ENCODE measurements around the gene ABHD5.

The ABHD5 gene

DNA sequence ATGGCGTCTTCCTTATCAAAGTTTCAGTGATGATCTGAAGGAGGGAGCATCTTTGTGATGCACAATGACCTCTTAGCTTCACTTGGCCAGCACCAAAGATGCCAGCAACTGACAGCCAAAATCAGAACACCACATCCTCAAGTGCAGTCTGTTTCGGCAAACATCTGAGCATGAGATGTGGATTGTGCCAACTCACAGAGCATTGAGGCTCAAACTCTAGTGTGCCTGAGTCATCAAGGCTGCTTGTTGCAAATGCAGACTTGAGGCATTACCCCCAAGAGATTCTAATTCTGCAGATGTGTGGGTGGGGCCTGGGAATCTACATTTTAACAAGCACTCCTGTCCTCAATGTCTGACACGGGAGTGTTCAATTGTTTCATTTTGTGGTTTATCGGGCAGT, 35.8 kb downstream of the ABHD5 start:
- no peak for DNase-seq

DNA sequence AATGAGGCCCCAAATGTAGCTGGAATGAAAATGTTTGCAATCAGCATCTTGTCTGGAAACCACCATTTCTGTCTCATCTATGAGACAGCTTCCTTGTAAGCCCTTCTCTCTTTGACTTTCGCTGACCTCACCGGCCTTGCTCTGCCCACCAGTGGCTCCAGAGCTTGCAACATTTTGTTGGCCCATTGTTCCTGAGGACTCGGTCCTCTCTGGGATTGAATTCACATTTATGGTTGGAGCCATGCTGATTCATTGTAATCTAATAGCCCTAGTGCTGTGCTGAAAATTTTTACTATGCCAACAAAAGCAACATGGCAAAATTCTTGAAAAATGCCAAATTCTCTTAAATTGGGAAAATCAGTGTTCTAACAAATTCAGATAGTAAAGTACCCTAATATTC, 37.2 kb downstream of the ABHD5 start:
- DNase-seq: no peak

DNA sequence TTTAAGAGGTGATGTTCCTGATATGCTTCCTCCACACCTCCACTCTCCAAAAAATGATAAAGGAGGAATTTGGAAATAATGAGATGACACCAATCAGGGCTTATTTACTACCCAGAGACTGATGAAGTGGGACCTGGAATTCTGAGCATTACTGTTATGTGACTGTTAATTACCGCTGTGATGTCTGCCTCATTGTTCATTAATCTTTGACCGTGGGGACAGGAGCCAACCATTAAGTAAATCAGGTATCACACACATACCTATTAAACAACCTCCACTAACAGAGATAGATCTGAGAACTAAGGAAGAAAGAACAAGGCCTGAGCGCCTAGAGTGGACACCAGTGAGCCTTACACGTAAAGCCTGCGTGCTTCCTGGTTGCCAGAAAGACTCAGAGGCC, 37.7 kb downstream of the ABHD5 start:
- DNase-seq: no peak

DNA sequence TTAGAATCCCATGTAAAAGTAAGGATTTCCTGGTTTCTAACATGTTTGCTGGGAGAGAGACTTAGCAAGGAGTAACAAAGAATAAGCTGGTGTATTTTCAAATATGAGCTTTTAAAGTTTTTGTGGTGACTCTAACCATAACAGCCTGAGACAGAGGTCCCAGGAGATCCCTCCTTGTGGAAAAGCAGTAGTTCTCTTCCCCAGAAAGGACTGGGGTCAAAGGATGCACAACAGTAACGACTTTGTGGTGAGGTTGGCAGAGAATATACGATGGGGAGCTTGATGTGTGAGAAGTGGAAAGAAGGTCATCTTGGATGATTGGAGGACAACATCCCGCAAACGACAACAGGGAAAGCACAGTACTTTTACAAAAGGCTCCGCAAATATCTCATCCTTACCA, 38.2 kb downstream of the ABHD5 start:
- no peak for DNase-seq

DNA sequence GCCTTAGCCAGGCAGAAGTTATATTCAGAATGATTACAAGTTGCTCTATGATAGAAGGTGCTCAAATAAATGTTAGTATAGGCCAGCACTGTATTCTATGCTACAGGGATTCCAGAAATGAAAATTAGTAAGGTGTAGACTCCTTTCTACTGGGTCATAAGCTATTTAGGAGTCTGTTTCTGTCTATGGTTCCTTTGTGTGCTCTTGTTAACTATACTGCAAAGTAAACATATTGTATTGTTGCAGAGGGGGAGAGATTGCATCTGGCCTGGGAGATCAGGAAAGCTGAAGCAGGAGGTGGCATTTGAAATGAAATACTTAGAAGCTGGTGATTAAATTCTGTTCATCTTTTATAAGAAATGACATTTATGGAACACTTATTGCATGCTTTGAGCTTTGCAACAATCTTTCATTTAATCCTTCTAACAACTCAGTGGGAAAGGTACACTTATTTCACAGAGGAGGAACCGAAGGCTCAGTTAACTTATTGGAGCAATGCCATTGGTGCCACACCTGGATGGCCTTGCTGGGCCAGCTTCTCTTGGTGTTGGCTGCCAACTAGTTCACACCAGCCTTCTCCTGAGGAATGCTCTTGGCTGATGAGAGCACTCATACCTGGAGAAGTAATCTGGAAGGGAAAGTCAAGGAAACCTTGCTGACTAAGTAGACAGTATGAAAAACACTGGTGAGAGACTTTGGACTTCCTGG, 39.1 kb downstream of the ABHD5 start:
- DNase-seq: no peak

DNA sequence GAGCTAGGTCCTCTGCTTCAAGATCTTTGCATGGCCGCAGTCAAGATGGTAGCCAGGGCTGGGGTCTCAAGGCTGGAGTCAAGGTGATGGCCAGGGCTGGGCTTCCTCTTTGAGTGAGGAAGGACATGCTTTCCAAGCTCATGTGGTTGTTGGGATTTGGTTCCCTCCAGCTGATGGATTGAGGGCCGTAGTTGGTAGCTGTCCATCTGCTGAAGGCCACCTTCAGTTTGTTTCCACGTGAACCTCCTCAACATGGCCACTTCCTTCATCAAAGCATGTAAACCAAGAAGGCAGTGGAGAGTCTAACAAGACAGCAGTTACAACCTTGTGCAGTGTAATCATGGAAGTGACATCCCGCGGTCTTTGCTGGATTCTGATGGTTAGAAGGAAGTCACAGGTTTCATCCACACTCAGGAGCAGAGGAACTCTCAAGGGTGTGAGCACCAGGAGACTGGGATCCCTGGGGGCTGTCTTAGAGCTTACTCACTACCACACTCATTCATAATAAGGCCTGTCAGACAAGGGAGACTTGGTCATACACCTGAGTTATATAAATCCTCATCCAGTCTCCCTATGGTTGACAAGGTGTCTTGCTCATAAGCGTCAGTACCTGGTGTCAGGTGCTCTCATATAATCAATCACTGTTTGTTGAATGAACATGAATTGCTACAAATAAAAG, 42.1 kb downstream of the ABHD5 start:
- no peak for DNase-seq

DNA sequence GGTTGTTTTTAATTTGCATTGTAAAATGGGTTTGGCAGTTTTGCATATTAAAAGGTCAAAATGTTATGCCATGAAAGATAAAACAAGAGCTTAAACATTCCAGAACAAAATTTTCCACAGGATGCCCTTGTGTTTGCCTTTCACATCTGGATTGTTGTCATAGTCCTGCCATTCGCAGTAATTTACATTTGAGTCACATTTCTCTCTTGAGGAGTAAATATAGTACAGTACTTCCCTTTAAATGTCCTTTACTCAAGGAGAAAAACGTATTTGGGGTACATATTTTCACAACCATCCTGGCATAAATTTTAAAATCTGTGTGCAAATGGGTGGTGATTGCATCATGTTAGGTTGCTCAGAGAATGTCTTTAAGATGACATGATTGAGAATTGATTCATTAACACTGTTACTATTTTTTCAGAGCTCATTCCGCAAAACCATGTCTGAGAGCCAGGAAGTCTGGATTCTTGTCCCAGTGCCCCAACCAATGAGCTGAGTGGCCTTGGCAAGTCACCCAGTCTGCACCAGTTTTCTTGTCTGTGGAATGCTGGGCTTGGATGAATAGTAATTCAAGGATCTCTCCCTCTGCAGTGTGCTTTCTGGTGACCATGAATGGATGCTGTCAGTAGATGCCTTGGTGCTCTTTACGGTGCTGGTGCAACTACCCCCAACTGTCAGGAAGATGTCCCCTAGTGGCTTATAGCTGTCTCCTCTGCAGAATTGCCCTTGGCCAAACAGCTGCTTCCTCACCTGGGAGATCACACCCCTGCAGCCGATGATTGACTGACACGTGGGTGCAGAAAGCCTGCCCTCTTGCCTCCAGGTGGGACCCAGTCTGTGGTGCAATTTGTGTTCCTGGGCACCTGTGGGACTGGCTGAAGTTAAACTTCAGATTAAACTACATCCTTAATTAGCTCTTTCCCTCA, 43.0 kb downstream of the ABHD5 start:
- DNase-seq: no peak

DNA sequence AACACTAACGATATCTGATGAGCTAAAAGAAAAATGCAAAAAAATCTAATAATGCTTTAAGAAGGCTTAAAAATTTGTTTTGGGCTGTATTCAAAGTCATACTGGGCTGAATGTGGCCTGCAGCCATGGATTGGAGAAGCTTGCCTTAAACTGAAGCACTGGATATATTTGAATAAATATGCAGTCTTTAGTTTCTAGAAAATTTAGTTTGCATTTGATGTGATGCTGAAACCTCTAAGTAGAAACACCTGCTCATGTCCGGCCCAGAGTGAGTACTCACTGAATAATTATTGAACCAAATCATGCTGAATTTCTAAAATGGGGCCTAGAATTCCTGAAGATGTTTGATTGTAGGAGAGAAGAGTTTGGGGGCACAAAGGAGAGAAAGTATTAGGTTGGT, 43.9 kb downstream of the ABHD5 start:
- DNase-seq: no peak

DNA sequence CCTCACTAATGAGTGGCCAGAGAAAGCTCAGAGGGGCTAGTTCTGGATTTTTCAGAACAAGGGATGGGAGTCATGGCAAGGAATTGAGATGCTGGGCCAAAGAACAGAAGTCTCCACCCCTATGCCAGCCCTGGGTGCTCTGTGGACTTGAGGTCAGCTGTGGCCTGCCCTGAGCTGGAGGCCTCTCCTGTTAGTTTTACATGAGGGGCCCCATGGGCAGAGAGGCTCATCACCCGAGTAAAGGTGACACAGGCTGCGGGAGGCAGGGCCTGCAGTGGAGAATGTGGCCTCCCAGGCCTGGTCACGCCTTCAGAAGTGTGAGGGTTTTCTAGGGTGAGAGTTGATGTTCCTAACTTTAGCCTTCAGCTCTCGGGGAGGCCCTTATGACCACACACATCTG, 44.9 kb downstream of the ABHD5 start:
- no peak for DNase-seq

DNA sequence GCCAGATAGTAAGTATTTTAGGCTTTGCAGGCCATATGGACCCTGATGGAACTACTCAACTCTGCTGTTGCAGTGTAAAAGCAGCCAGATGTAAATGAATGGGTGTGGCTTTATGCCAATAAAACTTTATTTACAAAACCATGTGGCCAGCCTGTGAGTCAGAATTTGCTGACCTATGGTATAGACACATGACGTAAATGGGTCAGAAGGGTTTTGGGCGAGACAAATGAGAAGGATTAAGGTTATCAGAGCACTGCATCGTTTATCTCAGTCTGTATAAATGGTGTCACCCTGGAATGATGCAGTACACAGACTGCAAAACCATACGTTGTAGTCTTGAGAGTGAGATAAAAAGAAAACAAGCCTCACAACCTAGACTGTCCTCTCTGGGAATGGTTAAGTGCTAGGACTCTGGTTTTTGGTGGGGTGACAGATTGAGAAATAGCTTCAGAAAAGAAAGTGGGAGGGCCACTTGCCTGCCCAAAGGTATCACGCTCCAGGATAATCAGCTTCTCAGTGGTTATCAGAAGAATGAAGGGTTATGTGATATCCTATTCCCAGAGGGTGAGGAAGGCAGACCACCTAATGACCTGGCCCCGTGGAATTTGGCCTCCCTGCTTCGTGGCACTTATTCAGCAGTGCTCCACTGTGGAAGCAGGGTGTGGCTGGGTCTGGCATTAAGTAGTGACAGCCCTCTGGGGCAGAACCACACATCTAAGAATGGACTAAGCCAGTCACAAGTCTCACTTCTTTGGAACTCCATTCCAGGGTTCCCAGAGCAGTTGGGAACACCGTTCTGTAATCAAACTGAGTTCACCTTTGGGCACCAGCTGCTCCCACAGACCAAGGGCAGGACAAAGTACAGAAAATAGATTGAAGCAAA, 46.1 kb downstream of the ABHD5 start:
- DNase-seq: no peak

DNA sequence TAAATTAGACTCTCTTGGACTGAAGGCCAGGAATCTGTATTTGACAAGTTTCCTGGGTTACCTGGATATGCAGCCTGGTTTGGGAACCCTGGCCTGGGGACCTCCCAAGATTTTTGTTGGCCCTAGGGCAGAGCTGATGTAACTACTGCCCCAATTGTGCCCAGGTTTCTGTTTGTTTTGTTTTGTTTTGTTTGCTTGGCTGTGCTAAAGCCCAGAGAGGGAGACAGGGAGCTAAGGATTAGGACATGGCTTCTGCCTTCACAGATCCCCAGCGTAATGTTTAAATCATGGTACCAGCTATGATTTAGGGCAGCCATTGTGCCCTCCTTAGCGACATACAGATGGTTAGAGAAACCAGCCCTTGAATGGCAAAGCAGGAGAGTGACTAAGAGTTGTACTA, 47.6 kb downstream of the ABHD5 start:
- DNase-seq: no peak

DNA sequence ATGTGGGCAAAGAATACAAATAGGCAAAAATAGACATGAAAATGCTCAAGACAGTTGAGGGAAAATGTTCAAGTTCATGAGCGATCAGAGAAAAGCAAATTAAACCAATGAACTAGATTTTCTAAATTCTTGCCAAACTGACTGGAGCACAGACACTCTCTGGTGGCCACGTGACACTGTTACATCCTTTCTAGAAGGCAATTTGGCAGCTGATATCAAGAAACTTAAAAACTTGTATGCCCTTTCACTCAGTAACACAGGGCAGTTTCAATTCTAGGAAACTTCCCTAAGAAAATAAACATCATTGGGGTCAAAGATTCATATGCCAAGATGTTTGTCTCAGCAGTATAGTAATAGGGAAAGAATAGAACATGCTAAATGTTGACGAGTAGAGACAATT, 52.2 kb downstream of the ABHD5 start:
- DNase-seq: no peak

DNA sequence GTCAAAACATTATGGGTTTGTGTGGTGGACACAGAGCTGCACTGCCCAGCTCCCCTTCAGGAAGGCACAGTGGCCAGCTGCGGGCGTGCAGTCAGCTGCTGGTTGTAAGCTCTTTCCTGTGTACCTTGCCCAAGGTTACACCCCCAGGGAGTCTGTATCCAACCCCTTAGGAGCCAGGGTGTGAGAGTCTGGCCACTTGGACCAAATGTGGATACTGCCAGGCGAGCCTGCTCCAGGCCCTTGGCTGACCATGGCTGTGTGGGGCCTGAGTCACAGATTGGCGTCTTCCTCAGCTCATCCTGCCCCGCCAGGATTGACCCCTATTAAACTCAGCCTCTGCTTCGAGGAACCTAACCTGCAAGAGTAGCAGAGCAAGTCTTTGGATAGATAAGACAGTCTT, 56.9 kb downstream of the ABHD5 start:
- no peak for DNase-seq

DNA sequence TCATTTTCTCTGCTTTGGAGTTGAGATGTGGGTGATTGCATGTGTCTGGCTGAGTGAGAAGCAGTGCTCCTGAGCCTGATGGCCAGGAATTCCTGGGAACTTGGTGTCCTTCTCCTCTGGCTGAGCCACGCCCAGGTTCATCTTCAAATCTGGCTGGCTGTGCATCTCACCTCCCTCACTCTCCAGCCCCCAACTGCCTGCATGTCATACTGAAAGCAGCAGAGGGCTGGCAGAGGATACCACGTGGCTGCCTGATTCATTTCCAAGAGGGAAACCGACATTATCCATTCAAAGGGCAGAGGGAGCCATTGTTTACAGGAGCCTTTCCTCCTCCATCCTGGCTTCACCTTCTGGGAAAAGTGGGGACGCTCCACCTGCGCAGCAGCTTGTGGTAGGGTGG, 57.4 kb downstream of the ABHD5 start:
- no peak for DNase-seq

DNA sequence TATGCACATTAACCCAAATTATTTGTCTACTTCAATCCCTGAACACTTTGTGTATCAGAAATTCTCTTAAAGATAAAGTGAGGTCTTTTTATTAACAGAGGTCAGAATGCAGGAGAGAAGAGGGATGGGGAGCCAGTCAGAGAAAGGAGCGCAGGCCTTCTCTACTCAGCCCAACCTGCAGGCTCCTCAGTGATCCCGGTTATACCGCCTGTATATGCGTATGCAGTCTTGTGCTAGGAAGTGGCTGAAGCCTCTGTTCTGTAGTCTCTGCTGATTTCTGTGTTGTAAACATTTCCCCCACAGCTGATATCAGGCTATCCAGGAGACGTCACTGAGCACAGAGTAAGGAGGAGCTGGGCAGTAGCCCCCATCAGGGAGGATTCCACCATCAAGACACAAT, 57.9 kb downstream of the ABHD5 start:
- DNase-seq: no peak

DNA sequence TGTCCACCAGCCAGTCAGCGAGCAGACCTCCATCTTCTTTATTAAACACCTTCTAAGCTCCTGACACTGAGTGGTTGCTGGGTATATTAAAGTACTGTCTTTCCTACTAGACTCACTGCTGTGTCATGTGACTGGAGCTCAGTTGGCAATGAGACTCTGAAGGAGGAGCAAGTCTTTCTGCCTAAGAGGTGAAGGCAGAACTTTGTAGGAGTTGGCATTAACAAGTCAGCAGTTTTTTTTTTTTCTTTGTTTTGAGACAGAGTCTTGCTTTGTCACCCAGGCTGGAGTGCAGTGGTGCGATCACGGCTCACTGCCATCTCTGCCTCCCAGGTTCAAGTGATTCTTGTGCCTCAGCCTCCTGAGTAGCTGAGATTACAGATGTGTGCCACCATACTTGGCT, 62.2 kb downstream of the ABHD5 start:
- DNase-seq: no peak

DNA sequence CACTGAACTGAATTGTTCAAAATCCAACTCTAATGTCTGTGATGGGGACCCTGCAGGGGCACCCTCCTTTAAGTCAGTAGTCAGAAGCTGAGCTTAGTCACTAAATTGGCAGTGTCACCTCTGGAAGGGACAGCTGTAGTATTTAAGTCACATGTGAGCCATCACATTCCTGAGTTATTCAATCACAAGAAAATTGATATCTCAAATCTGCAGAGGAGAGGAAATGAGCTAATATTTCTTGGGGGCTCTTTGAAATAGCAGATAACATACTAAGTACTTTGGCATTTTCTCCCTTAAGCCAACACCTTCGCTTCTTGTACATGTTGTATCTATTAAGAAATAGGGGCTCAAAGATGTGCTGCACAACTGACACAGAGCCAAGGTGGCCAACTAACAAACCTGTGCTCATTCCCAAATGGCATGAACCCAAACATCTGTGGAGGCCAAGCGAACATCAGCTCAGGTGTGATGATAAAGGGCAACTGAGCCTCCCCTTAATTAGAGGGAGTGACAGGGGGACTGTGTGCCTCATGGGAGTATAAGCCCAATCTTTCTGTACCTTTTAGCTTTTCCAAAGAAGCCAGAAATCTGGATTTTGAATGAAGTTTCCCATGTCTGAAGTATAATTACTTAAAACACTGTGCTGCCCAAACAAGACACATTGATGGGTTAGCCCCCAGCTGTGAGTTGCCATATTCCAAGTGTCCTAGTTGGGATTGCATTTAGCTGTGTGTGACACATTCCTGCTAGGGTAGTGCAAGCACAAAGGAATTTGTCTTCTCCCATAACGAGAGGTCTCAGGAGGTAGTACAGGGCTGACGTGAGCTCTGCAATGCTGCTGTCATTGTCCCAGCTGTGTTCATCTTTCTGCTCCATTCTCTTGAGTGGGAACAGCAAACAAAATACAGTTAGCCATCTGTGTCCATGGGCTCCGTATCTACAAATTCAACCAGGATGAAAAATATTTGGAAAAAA, 63.3 kb downstream of the ABHD5 start:
- DNase-seq: peak; percentile 68

DNA sequence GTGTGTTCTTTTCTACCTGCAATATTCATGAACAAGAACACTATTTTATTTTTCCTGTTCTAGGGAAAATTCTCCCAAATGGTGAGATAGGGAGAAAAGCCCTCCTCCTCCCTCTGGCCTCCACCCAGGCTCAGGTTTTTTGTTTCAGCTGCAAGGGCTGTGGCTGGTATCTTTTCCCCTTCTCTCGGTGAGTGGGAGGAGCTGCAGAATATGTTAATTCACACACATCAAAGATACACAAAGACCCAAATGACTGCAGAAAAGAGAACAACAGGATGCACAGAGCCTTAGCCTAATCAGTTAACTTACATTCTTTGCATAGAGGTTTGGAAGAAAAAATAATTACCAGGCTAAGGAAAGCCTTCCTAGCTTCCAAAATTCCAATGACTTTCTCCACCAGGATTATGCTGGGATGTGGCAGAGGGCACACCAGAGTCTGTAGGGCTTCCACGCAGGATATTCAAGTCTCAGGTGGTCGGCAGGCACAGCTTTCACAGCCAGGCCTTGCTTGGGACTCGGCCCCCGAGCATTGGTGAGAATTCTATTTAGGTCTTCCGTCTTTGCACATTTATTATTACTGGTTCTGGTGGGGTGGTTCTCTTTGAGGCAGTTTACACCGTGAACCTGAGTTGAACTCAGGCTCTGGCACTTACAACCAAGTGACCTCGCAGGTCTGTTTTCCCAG, 64.9 kb downstream of the ABHD5 start:
- DNase-seq: no peak

DNA sequence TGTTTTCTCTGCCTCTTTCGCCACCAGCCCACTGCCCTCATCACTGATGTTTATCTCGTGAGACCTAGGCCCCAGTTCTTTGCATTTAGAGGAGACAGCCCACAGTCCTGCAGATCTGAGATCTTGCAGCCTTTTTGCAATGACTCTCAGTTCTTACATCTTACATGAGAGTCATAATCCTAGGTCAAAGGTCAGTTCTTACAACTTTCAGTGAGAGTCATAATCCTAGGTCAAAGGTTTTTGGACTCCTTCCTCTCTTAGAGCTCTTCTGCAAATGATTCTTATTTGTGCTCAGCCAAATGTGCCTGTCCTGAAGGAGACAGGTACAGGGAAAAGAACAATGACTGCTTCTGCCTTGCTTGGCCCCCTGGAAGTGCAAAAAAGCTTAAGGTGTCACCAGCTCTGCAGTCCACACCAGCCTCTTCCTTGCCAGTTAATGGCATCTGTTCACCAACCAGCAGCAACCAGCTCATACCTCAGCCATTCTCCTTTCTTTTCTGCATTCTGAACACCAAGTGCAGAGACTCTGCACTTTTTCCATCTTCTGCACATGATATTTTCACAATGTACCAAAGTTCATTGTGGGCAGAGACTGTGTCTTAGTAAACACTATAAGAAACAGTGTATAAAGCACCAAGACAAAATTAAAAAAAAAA, 67.1 kb downstream of the ABHD5 start:
- DNase-seq: no peak

DNA sequence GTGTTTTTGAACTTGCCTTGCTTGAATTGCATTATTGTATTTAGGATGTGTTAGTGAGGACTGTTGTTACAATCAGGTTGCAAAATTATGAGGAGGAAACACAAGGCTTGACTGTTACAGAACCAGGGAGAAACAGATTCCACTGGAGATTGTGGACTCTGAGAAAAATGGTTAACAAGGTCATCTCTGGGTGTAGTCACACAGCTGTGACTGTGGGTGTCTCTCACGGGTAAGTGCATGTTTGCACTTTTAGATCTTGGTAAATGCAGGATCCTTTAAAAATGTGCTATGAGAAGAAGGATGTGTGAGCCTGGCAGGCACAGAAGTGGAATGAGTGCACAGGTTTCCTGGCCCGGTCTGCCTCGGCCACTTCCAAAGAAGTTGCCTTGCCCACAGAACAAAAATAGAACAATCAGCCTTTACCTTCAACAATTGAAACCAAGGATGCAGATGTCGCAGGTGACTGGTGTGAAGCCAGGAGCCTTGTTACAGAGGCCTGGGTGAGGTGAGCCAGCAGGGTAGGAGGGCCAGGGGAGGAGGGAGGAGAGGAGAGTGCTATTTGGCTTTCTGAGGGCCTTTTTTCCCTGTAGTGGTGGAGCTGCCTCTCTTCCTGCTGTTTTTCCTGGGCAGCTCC, 68.0 kb downstream of the ABHD5 start:
- no peak for DNase-seq
